ENCODE data around the gene MIPOL1.

The MIPOL1 gene

DNA sequence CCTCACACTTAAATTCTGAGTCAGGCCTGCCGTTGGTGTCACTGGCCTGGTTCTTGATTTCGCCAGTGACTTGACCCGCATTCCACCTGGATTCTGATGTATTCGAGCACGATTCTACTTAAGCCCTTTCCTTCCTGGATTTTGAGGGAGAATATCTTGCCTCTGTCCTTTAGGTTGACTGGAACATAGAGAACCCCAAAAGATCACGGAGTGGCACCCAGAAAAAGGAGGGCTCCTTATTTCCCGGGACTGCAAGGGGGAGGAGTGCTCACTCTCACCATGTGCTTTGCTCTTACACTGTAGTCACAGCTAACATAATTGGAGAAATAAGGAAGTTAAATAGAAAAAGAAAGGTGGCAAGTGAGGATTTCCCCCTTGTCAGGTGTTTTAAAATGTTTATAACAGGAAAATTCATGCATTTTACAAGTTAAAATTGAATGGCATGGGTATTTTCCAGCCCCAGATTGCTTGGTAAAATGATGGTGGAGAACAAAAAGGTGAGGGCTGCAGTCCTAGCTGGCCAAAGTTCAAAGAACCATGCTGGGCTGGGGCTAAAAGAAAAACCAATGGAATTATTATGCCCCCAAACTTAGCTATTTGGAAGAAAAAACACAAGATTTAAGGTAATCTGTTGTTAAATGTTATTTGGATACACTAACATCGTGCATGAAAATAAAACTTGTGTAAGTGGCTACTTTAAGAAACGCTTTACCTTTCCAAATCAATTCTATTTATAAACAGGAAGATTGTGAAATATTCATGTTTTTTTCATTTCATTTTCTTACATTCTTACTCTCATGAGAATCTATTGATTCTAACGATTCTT is 388.4 kb downstream of the MIPOL1 start:
- Histone ChIP-seq H3K9ac (ENCODE audit: low read length) (no peak overlapping the region), H3K27ac (ENCODE audit: low read depth, low read length) (no peak overlapping the region), H3K27me3 (ENCODE audit: control insufficient read depth, insufficient read depth, low read length) (peaks cover 17% of the 10 kb centered on the region), H3K4me3 (ENCODE audit: low read length) (no peak overlapping the region), H3K4me1 (ENCODE audit: control insufficient read depth, insufficient read depth, low read length) (no peaks in the 10 kb centered on the region), H3K36me3 (ENCODE audit: control insufficient read depth, insufficient read depth, low read length) (no peaks in the 10 kb centered on the region)

GRCh38 chr14:37586797-37587130 is 389.0 kb downstream of the MIPOL1 start:
- no peaks in the 10 kb centered on the region for H3K4me1 ChIP-seq (ENCODE audit: control insufficient read depth, insufficient read depth, low read length)
- H3K36me3 ChIP-seq (ENCODE audit: control insufficient read depth, insufficient read depth, low read length): no peaks in the 10 kb centered on the region
- no peak overlapping the region for H3K4me3 ChIP-seq (ENCODE audit: low read length)
- peaks cover 21% of the 10 kb centered on the region for H3K27me3 ChIP-seq (ENCODE audit: control insufficient read depth, insufficient read depth, low read length)
- H3K9ac ChIP-seq (ENCODE audit: low read length): no peak overlapping the region
- no peak overlapping the region for H3K27ac ChIP-seq (ENCODE audit: low read depth, low read length)

- Histone ChIP-seq H3K9ac (ENCODE audit: low read length) (no peak overlapping the region), H3K27ac (ENCODE audit: low read depth, low read length) (no peak overlapping the region), H3K36me3 (ENCODE audit: control insufficient read depth, insufficient read depth, low read length) (no peaks in the 10 kb centered on the region), H3K4me1 (ENCODE audit: control insufficient read depth, insufficient read depth, low read length) (no peaks in the 10 kb centered on the region), H3K27me3 (ENCODE audit: control insufficient read depth, insufficient read depth, low read length) (peaks cover 24% of the 10 kb centered on the region), H3K4me3 (ENCODE audit: low read length) (no peak overlapping the region)
Observed at GRCh38 chr14:37587131-37587803, 389.5 kb downstream of the MIPOL1 start.

DNA sequence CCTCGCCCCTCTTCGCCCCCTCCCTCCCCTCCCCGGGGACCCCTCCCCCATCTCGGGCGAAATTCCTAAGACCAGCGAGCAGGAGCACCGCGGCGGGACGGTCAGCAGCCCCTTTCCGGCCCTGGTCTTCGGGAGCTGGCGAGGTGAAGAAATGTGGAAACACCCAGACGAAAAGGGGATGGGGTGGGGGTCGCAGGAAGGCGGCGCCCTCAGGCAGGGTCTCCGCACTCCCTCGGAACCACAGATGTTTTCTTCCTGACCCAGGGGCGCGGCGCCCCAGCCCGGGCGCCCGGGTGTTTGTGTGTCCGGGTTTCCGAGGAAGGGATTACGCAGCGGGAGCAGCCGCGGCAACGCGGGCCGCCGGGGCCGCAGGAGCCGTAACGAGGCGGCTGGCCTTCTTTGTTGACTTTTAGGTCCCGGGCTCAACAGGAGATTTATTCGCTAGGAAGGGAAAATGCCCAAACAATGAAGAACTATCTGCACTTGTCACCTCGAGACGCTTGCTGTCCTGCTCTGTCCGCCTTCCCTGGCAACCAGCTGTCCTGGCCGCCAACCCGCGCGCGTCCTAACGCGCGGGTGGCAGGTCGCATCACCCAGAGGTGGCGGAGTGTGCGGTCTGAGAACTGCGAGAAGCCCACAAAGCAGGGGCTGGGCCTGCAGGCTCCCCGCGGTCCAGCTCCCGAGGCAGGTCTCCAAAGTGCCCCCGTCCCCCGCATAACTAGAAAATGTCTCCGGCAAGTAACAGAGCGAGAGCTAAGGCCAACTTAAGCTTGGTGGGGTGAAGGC is 390.3 kb downstream of the MIPOL1 start:
- Histone ChIP-seq H3K9ac (ENCODE audit: low read length) (no peak overlapping the region), H3K27me3 (ENCODE audit: control insufficient read depth, insufficient read depth, low read length) (peaks cover 27% of the 10 kb centered on the region), H3K27ac (ENCODE audit: low read depth, low read length) (no peak overlapping the region), H3K36me3 (ENCODE audit: control insufficient read depth, insufficient read depth, low read length) (no peaks in the 10 kb centered on the region), H3K4me1 (ENCODE audit: control insufficient read depth, insufficient read depth, low read length) (no peaks in the 10 kb centered on the region), H3K4me3 (ENCODE audit: low read length) (peak overlapping the region; percentile 38)

DNA sequence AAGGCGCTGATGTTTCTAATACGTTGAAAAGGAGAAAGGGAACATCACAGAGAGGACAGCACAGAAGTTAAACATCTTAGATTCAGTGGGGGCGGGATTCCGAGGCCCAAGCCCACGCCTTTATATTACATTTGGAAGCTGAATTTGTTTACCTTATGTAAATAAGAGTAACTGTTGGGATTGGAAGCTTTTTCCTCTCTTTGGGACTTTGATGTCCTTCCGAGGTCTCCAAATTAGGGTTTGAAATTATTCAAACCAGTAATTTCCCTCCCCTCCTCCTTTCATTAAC is 390.9 kb downstream of the MIPOL1 start:
- no peak overlapping the region for H3K27ac ChIP-seq (ENCODE audit: low read depth, low read length)

DNA sequence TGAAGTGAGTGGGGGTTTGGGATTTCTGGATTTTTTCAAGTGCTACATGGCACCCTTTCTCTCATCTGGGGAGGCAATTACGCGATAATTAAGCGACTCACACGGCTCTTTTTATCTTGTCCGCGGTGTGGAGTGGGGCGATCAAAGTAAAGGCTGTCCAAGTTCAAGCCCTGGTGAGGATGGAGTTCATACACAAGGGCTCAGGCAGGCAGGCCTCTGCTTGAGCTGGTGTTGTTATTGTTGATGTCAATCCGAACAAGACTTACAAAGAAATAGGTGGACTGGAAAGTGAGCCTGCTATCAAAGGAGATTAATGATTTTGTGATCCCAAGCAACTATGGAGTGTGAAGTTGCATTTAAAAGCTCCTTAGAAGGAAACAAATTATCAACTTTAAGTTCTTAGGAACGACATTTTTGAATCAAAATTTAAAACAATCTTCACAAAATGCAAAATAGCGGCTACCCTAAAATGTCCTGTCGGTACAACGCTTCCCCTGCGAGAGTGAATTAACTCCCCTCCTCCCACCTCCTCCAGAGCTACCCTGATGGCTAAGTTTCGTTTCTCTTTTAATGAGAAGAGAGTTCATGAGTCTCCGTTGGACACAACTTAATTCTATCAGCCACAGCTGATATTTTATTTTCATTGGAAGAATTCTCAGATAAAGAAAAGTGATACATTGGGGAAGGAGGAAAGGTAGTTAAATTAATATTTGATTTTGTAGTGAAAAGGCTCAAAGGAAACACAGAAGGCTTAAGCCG is 391.4 kb downstream of the MIPOL1 start:
- no peak overlapping the region for H3K9ac ChIP-seq (ENCODE audit: low read length)
- H3K36me3 ChIP-seq (ENCODE audit: control insufficient read depth, insufficient read depth, low read length): no peaks in the 10 kb centered on the region
- peaks cover 2% of the 10 kb centered on the region for H3K4me1 ChIP-seq (ENCODE audit: control insufficient read depth, insufficient read depth, low read length)
- peaks cover 29% of the 10 kb centered on the region for H3K27me3 ChIP-seq (ENCODE audit: control insufficient read depth, insufficient read depth, low read length)
- H3K27ac ChIP-seq (ENCODE audit: low read depth, low read length): no peak overlapping the region
- H3K4me3 ChIP-seq (ENCODE audit: low read length): peak overlapping the region; percentile 38

More for the DNA sequence above, 390.9 kb downstream of the MIPOL1 start:
- Histone ChIP-seq H3K36me3 (ENCODE audit: control insufficient read depth, insufficient read depth, low read length) (no peaks in the 10 kb centered on the region), H3K4me1 (ENCODE audit: control insufficient read depth, insufficient read depth, low read length) (no peaks in the 10 kb centered on the region), H3K9ac (ENCODE audit: low read length) (no peak overlapping the region), H3K27me3 (ENCODE audit: control insufficient read depth, insufficient read depth, low read length) (peaks cover 28% of the 10 kb centered on the region), H3K4me3 (ENCODE audit: low read length) (peak overlapping the region; percentile 38)

DNA sequence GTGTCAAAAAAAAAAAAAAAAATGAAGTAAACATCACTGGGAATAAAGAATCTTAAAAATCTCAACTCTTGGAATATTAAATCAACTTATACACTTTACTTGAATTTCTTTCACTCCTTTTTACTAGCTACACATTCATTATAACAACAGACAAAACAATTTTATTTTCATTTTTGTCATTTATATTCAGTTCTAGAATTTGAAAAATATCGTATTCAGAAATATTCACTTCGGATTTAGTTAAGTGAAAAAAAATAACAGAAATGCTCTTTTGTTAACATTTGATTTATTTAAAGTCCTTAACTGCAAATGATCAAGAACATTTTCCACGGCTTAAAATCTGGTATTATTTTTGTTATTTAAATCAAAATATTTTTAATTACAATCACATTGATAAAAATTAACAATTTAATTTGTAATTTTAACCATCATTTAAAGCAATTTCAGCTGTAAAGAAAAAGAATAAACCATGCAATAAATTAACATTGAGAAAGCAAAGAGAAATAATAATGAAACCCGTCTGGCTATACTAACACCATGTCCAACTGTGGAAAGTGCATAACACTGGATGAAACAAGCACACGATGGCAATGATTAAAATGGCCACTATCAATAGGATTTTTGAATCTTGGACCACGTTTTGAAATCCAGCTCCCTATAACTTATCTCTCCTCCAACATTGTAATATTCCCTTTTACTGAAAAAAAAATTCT is 392.1 kb downstream of the MIPOL1 start:
- H3K36me3 ChIP-seq (ENCODE audit: control insufficient read depth, insufficient read depth, low read length): no peaks in the 10 kb centered on the region
- H3K27me3 ChIP-seq (ENCODE audit: control insufficient read depth, insufficient read depth, low read length): peaks cover 33% of the 10 kb centered on the region
- no peak overlapping the region for H3K27ac ChIP-seq (ENCODE audit: low read depth, low read length)
- H3K9ac ChIP-seq (ENCODE audit: low read length): no peak overlapping the region
- H3K4me3 ChIP-seq (ENCODE audit: low read length): no peak overlapping the region
- H3K4me1 ChIP-seq (ENCODE audit: control insufficient read depth, insufficient read depth, low read length): peaks cover 3% of the 10 kb centered on the region

GRCh38 chr14:37590428-37591139 is 392.8 kb downstream of the MIPOL1 start:
- Histone ChIP-seq H3K4me1 (ENCODE audit: control insufficient read depth, insufficient read depth, low read length) (peaks cover 3% of the 10 kb centered on the region), H3K4me3 (ENCODE audit: low read length) (peak overlapping the region; percentile 26), H3K27me3 (ENCODE audit: control insufficient read depth, insufficient read depth, low read length) (peaks cover 33% of the 10 kb centered on the region), H3K27ac (ENCODE audit: low read depth, low read length) (no peak overlapping the region), H3K36me3 (ENCODE audit: control insufficient read depth, insufficient read depth, low read length) (no peaks in the 10 kb centered on the region), H3K9ac (ENCODE audit: low read length) (no peak overlapping the region)

- Histone ChIP-seq H3K36me3 (ENCODE audit: control insufficient read depth, insufficient read depth, low read length) (no peaks in the 10 kb centered on the region), H3K9ac (ENCODE audit: low read length) (peak overlapping the region; percentile 4), H3K4me3 (ENCODE audit: low read length) (peak overlapping the region; percentile 58), H3K4me1 (ENCODE audit: control insufficient read depth, insufficient read depth, low read length) (peaks cover 3% of the 10 kb centered on the region), H3K27me3 (ENCODE audit: control insufficient read depth, insufficient read depth, low read length) (peaks cover 28% of the 10 kb centered on the region), H3K27ac (ENCODE audit: low read depth, low read length) (no peak overlapping the region)
Observed at GRCh38 chr14:37591311-37591940, 393.7 kb downstream of the MIPOL1 start.

DNA sequence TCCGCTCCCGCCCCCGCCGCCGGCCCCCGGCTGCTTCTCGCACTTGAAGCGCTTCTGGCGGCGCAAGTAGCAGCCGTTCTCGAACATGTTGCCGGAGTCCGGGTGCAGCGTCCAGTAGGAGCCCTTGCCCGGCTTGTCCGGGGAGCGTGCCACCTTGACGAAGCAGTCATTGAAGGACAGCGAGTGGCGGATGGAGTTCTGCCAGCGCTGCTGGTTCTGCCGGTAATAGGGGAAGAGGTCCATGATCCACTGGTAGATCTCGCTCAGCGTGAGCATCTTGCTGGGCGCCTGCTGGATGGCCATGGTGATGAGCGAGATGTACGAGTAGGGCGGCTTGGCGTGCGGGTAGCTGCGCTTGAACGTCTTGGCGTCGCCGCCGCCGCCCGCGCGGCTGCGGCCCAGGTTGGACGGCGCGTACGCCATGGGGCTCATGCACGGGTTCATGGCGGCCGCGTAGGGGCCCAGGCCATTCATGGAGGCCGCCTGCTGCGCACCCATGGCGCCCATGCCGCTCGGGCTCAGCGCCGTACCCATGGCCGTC is 394.3 kb downstream of the MIPOL1 start:
- H3K4me1 ChIP-seq (ENCODE audit: control insufficient read depth, insufficient read depth, low read length): peaks cover 3% of the 10 kb centered on the region
- H3K27ac ChIP-seq (ENCODE audit: low read depth, low read length): no peak overlapping the region
- peak overlapping the region; percentile 49 for H3K4me3 ChIP-seq (ENCODE audit: low read length)

More for the DNA sequence above, 394.3 kb downstream of the MIPOL1 start:
- Histone ChIP-seq H3K9ac (ENCODE audit: low read length) (no peak overlapping the region), H3K27me3 (ENCODE audit: control insufficient read depth, insufficient read depth, low read length) (peaks cover 30% of the 10 kb centered on the region), H3K36me3 (ENCODE audit: control insufficient read depth, insufficient read depth, low read length) (no peaks in the 10 kb centered on the region)

All from rectal smooth muscle tissue (tissue), 1 donor.